Liver (tissue), 9 donors: ENCODE measurements around the gene OR2C1. TPM values are rescaled to one million over a fixed set of nuclear protein-coding genes. Genes with fewer than 3 reads are reported as not detected.
A peak's percentile ranks its signal among the peaks of the same experiment; 100 is the strongest.

Experiments used
- DNase-seq: peaks from one replicate; pipeline ENCODE4 v3.0.0-alpha.2; 2017; ENCODE audit warnings: low spot score
- H3K27ac ChIP-seq, 2 donors: one replicate each; pipeline ENCODE4 v1.7.0; 2013; ENCODE audit warnings: inconsistent platforms in 2 of 2, low read length in 2 of 2, control low read depth in 1 of 2, low read depth in 1 of 2, mild to moderate bottlenecking in 1 of 2
- H3K27me3 ChIP-seq, 4 donors: one replicate each; pipeline versions ENCODE4 v1.6.1 to v1.7.0; 2013; ENCODE audit warnings: low read length in 3 of 4, inconsistent platforms in 1 of 4, mild to moderate bottlenecking in 1 of 4, moderate library complexity in 1 of 4; ENCODE audit not compliant: control insufficient read depth in 4 of 4, insufficient read depth in 4 of 4
- H3K36me3 ChIP-seq, 4 donors: one replicate each; pipeline versions ENCODE4 v1.6.1 to v1.7.0; 2013; ENCODE audit warnings: low read length in 3 of 4, mild to moderate bottlenecking in 3 of 4, low read depth in 1 of 4, moderate library complexity in 1 of 4; ENCODE audit not compliant: control insufficient read depth in 4 of 4, insufficient read depth in 3 of 4
- H3K4me1 ChIP-seq, 4 donors: one replicate each; pipeline versions ENCODE4 v1.6.1 to v1.7.0; 2013; ENCODE audit warnings: low read length in 3 of 4, mild to moderate bottlenecking in 3 of 4, moderate library complexity in 1 of 4; ENCODE audit not compliant: control insufficient read depth in 4 of 4, insufficient read depth in 4 of 4
- H3K4me3 ChIP-seq, 3 donors: one replicate each; pipeline versions ENCODE4 v1.6.1 to v1.7.0; 2013; ENCODE audit warnings: low read length in 3 of 3, control low read depth in 1 of 3, low read depth in 1 of 3, mild to moderate bottlenecking in 1 of 3
- H3K9ac ChIP-seq, 2 donors: one replicate each; pipeline ENCODE4 v1.7.0; 2013; ENCODE audit warnings: low read length in 2 of 2, mild to moderate bottlenecking in 2 of 2, moderate library complexity in 2 of 2, control low read depth in 1 of 2, low read depth in 1 of 2
- H3K9me3 ChIP-seq, 4 donors: one replicate each; pipeline versions ENCODE4 v1.6.1 to v1.7.0; 2013; ENCODE audit warnings: low read length in 3 of 4; ENCODE audit not compliant: control insufficient read depth in 4 of 4
- EGR1 ChIP-seq, 2 donors: IDR thresholded peaks; 2 replicates each; pipeline ENCODE4 v1.6.1; 2016 to 2018; ENCODE audit warnings: antibody characterized with exemption in 2 of 2, low read depth in 2 of 2
- FOXA1 ChIP-seq: IDR thresholded peaks from 2 replicates; pipeline ENCODE4 v1.6.1; 2016; ENCODE audit warnings: antibody characterized with exemption
- FOXA2 ChIP-seq: IDR thresholded peaks from 2 replicates; pipeline ENCODE4 v1.6.1; 2016; ENCODE audit warnings: antibody characterized with exemption
- GABPA ChIP-seq, 2 donors: IDR thresholded peaks in 1 of 2; conservative IDR thresholded peaks in 1 of 2; 2 replicates each; pipeline ENCODE4 v1.6.1; 2016; ENCODE audit warnings: antibody characterized with exemption in 2 of 2, mild to moderate bottlenecking in 1 of 2, moderate library complexity in 1 of 2
- HNF4G ChIP-seq: IDR thresholded peaks from 2 replicates; pipeline ENCODE4 v1.6.1; 2016; ENCODE audit warnings: antibody characterized with exemption
- JUND ChIP-seq, 2 donors: IDR thresholded peaks; 2 replicates each; pipeline ENCODE4 v1.6.1; 2016; ENCODE audit warnings: antibody characterized with exemption in 2 of 2
- MAX ChIP-seq: IDR thresholded peaks from 2 replicates; pipeline ENCODE4 v1.6.1; 2016; ENCODE audit warnings: antibody characterized with exemption
- REST ChIP-seq: IDR thresholded peaks from 2 replicates; pipeline ENCODE4 v1.6.1; 2016; ENCODE audit warnings: antibody characterized with exemption, mild to moderate bottlenecking
- YY1 ChIP-seq: IDR thresholded peaks from 2 replicates; pipeline ENCODE4 v1.6.1; 2016; ENCODE audit warnings: antibody characterized with exemption, mild to moderate bottlenecking
- WGBS: extraction: QIAGEN DNeasy Blood & Tissue Kit; methylation state at CpG from one replicate; pipeline ENCODE4 v1.1.7; 2013; 5-methylcytosine and 5-hydroxymethylcytosine counted together
- polyA plus RNA-seq, 2 donors: library from polyadenylated mRNA; stranded (reverse) in 1 of 2; unstranded in 1 of 2; fragments of 200-250 nt in 1 of 2; fragments of >200 nt in 1 of 2; fragmentation: Nextera tagmentation in 1 of 2; extraction: Ambion mirVana in 1 of 2; gene quantifications; one replicate each; pipeline versions ENCODE4 v1.2.1 to v1.2.3, GENCODE V29; 2013 to 2015
- total RNA-seq, 2 donors: library from RNA; depleted of rRNA; stranded (reverse); fragments of >200 nt; gene quantifications; one replicate each; pipeline ENCODE4 v1.2.3, GENCODE V29; 2014
- donor health status: healthy.
- donor health status: healthy.
- donor health status: healthy.
- donor health status: healthy.
- donor health status: healthy.

Gene OR2C1
- total and polyA plus RNA-seq, 4 donors: 0.08 to 0.19 TPM; not detected in 2

DNA sequence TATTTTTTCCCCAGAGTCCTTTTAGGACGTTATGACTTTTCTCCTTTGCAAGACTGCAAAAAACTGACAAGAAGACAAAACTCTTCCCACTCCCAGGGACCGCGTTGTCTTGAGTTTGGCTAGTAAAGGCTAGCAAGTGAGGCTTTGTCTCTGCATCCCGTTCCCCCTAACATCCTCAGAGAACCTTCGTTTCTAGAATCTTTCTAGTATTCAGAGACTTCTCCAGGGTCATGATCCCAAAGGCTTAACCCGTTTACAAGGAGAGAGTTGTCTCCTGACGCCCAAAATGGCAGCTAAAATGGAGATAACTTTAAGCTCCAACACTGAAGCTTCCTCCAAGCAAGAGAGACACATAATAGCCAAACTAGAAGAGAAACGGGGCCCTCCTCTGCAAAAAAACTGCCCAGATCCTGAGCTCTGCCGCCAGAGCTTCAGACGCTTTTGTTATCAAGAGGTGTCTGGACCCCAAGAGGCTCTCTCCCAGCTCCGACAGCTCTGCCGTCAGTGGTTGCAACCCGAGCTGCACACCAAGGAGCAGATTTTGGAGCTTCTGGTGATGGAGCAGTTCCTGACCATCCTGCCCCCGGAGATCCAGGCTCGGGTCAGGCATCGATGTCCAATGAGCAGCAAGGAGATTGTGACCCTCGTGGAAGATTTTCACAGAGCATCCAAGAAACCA, 46.2 kb downstream of the OR2C1 start:
- no peak for DNase-seq
- Histone ChIP-seq H3K27me3 (no peaks in the 10 kb centered on the region), H3K36me3 (peaks cover 11 to 45% (median 42%) of the 10 kb centered on the region in 4 donors), H3K27ac (peak overlapping the region; percentile 88 to 94), H3K9me3 (peaks cover 16 to 40% (median 36%) of the 10 kb centered on the region in 4 donors), H3K4me3 (peak overlapping the region; percentile 79 to 95 (median 95)), H3K9ac (peak overlapping the region; percentile 84 to 88), H3K4me1 (peaks cover 2 to 13% (median 8%) of the 10 kb centered on the region in 4 donors)
- no peak for TF ChIP-seq MAX
- TF ChIP-seq REST: no peak
- no peak for TF ChIP-seq YY1
- no peak for TF ChIP-seq FOXA2
- TF ChIP-seq HNF4G: no peak
- no peak for TF ChIP-seq JUND (IDR thresholded peaks at IDR 0.05)
- no peak for TF ChIP-seq FOXA1
- TF ChIP-seq EGR1 (IDR thresholded peaks at IDR 0.05; ENCODE audit: low read depth in 2 of 2): no peak
- TF ChIP-seq GABPA (IDR thresholded peaks at IDR 0.05 in 1 of 2, conservative IDR thresholded peaks at IDR 0.05 in 1 of 2): no peak
- WGBS: 47% methylated on average over 17 of the region's 17 CpGs

Other genes starting within 250 kb of the OR2C1 start
- gene ZNF205, start 243.3 kb upstream of the OR2C1 start, total RNA-seq: 1 to 10 TPM; 4.1 to 6.9 TPM
- gene ZNF205, start 243.3 kb upstream of the OR2C1 start, polyA plus RNA-seq: 1 to 10 TPM; 2.0 to 5.9 TPM
- 1 to 10 TPM; 1.9 to 4.5 TPM for gene ZNF213, start 220.9 kb upstream of the OR2C1 start, total RNA-seq
- 1 to 10 TPM in 1 of 2 donors, under 1 TPM in 1; 0.56 to 1.6 TPM for gene ZNF213, start 220.9 kb upstream of the OR2C1 start, polyA plus RNA-seq
- not detected for gene OR1F1, start 167.7 kb upstream of the OR2C1 start, total RNA-seq
- not detected for gene OR1F1, start 167.7 kb upstream of the OR2C1 start, polyA plus RNA-seq
- gene ZNF200, start 120.7 kb upstream of the OR2C1 start, total RNA-seq: 1 to 10 TPM; 4.5 to 5.3 TPM
- 1 to 10 TPM; 1.8 to 2.3 TPM for gene ZNF200, start 120.7 kb upstream of the OR2C1 start, polyA plus RNA-seq
- gene MEFV, start 99.3 kb upstream of the OR2C1 start, total RNA-seq: 1 to 10 TPM; 1.2 to 3.3 TPM
- gene MEFV, start 99.3 kb upstream of the OR2C1 start, polyA plus RNA-seq: under 1 TPM; 0.33 to 0.36 TPM
- gene ZNF263, start 72.4 kb upstream of the OR2C1 start, total RNA-seq: 10 to 100 TPM; 17.2 to 27.3 TPM
- gene ZNF263, start 72.4 kb upstream of the OR2C1 start, polyA plus RNA-seq: 1 to 10 TPM; 6.3 to 9.4 TPM
- 1 to 10 TPM; 1.8 to 2.6 TPM for gene TIGD7, start 50.5 kb upstream of the OR2C1 start, total RNA-seq
- under 1 TPM; 0.58 to 0.71 TPM for gene TIGD7, start 50.5 kb upstream of the OR2C1 start, polyA plus RNA-seq
- gene ZNF75A, start 50.4 kb upstream of the OR2C1 start, total RNA-seq: 10 to 100 TPM; 11.0 to 17.2 TPM
- gene ZNF75A, start 50.4 kb upstream of the OR2C1 start, polyA plus RNA-seq: 1 to 10 TPM; 4.9 to 8.6 TPM
- 1 to 10 TPM; 6.1 to 7.7 TPM for gene ZSCAN32, start 45.1 kb downstream of the OR2C1 start, total RNA-seq
- gene ZSCAN32, start 45.1 kb downstream of the OR2C1 start, polyA plus RNA-seq: 1 to 10 TPM; 4.2 to 5.9 TPM
- gene ZNF174, start 45.3 kb downstream of the OR2C1 start, total RNA-seq: 1 to 10 TPM; 4.2 to 4.6 TPM
- 1 to 10 TPM; 3.8 to 4.1 TPM for gene ZNF174, start 45.3 kb downstream of the OR2C1 start, polyA plus RNA-seq
- gene ZNF597, start 87.6 kb downstream of the OR2C1 start, total RNA-seq: 1 to 10 TPM; 1.2 to 1.7 TPM
- under 1 TPM; 0.53 to 0.54 TPM for gene ZNF597, start 87.6 kb downstream of the OR2C1 start, polyA plus RNA-seq
- gene NAA60, start 87.8 kb downstream of the OR2C1 start, total RNA-seq: 10 to 100 TPM; 11.3 to 21.3 TPM
- 10 to 100 TPM; 29.9 to 41.3 TPM for gene NAA60, start 87.8 kb downstream of the OR2C1 start, polyA plus RNA-seq
- gene C16orf90, start 139.6 kb downstream of the OR2C1 start, total RNA-seq: not detected
- gene C16orf90, start 139.6 kb downstream of the OR2C1 start, polyA plus RNA-seq: not detected
- gene CLUAP1, start 145.1 kb downstream of the OR2C1 start, total RNA-seq: 1 to 10 TPM; 4.4 to 5.2 TPM
- 1 to 10 TPM; 3.1 to 8.1 TPM for gene CLUAP1, start 145.1 kb downstream of the OR2C1 start, polyA plus RNA-seq
- gene NLRC3, start 221.5 kb downstream of the OR2C1 start, total RNA-seq: 1 to 10 TPM; 1.5 to 2.2 TPM
- under 1 TPM; 0.35 to 0.58 TPM for gene NLRC3, start 221.5 kb downstream of the OR2C1 start, polyA plus RNA-seq